HEK293 (cell line): Measurements from ENCODE around the gene BANF2.

Experiments used
- CTCF ChIA-PET: fragments of 350-600 bp; formaldehyde crosslinking; extraction: SDS; loops from one replicate; lab custom pipeline; 2021; ENCODE audit warnings: antibody characterized with exemption; lab: Yijun Ruan, JAX
- POLR2A ChIA-PET: fragments of 300-600 bp; formaldehyde crosslinking; extraction: SDS; loops from one replicate; lab custom pipeline; 2020; ENCODE audit warnings: antibody characterized with exemption, inconsistent platforms; lab: Yijun Ruan, JAX
- H3K27ac ChIP-seq: fragments of 200-500 bp; sonication (Bioruptor generic); 2 replicates; pipeline ENCODE4 v1.5.1; 2014; ENCODE audit warnings: low read depth, low read length, control low read depth, inconsistent platforms; ENCODE audit errors: extremely low read depth
- H3K36me3 ChIP-seq, 2 experiments: fragments of 200-500 bp in 1 of 2; sonication (Bioruptor generic) in 1 of 2; 1 replicate in 1 of 2; 2 replicates in 1 of 2; pipeline ENCODE4 v1.5.1; 2014 to 2017; ENCODE audit warnings: inconsistent platforms in 2 of 2, low read length in 2 of 2; ENCODE audit not compliant: control insufficient read depth in 2 of 2, insufficient read depth in 1 of 2
- H3K4me1 ChIP-seq: fragments of 200-500 bp; sonication (Bioruptor generic); 2 replicates; pipeline ENCODE4 v1.5.1; 2014; ENCODE audit warnings: mild to moderate bottlenecking, low read length, inconsistent platforms; ENCODE audit not compliant: control insufficient read depth, insufficient read depth
- H3K4me3 ChIP-seq: 2 replicates; pipeline ENCODE4 v1.5.1; 2011; ENCODE audit warnings: low read depth, mild to moderate bottlenecking, control low read depth, low read length, moderate library complexity
- H3K9me3 ChIP-seq: fragments of 200-500 bp; sonication (Bioruptor generic); 2 replicates; pipeline ENCODE4 v1.5.1; 2014; ENCODE audit warnings: low read depth, low read length, inconsistent platforms; ENCODE audit not compliant: control insufficient read depth, insufficient read depth
- EGR2 ChIP-seq: fragments of 450-650 bp; formaldehyde crosslinking; IDR thresholded peaks from 2 replicates; pipeline ENCODE4 v1.5.1; 2016; ENCODE audit warnings: low read depth, missing biosample characterization, missing genetic modification characterization
- KLF10 ChIP-seq: fragments of 450-650 bp; IDR thresholded peaks from 2 replicates; pipeline ENCODE4 v1.5.1; 2018; ENCODE audit warnings: missing biosample characterization, mild to moderate bottlenecking, missing genetic modification characterization
- OVOL3 ChIP-seq: fragments of 450-650 bp; formaldehyde crosslinking; IDR thresholded peaks from 2 replicates; pipeline ENCODE4 v1.5.1; 2016; ENCODE audit warnings: missing biosample characterization, missing genetic modification characterization
- REPIN1 ChIP-seq: fragments of 450-650 bp; formaldehyde crosslinking; IDR thresholded peaks from 2 replicates; pipeline ENCODE4 v1.5.1; 2017; ENCODE audit warnings: missing biosample characterization, missing genetic modification characterization, low read depth
- SP7 ChIP-seq: fragments of 450-650 bp; formaldehyde crosslinking; IDR thresholded peaks from 2 replicates; pipeline ENCODE4 v1.5.1; 2016; ENCODE audit warnings: missing biosample characterization, missing genetic modification characterization
- ZFHX2 ChIP-seq: fragments of 450-650 bp; formaldehyde crosslinking; conservative IDR thresholded peaks from 2 replicates; pipeline ENCODE4 v1.5.1; 2016; ENCODE audit warnings: missing biosample characterization, missing genetic modification characterization
- ZNF146 ChIP-seq: fragments of 450-650 bp; formaldehyde crosslinking; IDR thresholded peaks from 2 replicates; pipeline ENCODE4 v1.5.1; 2016; ENCODE audit warnings: missing biosample characterization, missing genetic modification characterization
- ZNF19 ChIP-seq: fragments of 450-650 bp; formaldehyde crosslinking; IDR thresholded peaks from 2 replicates; pipeline ENCODE4; 2016; ENCODE audit warnings: missing biosample characterization, missing genetic modification characterization, low read depth
- ZNF292 ChIP-seq: fragments of 450-650 bp; formaldehyde crosslinking; IDR thresholded peaks from 2 replicates; pipeline ENCODE4 v1.5.1; 2016; ENCODE audit warnings: low read depth, missing biosample characterization, missing genetic modification characterization, borderline replicate concordance
- ZNF623 ChIP-seq: fragments of 450-650 bp; formaldehyde crosslinking; IDR thresholded peaks from 2 replicates; pipeline ENCODE4 v1.5.1; 2016; ENCODE audit warnings: missing biosample characterization, missing genetic modification characterization
- TF ChIP-seq, protein P1 (sequence below): fragments of 450-650 bp; formaldehyde crosslinking; IDR thresholded peaks from 2 replicates; pipeline ENCODE4 v1.5.1; 2016; ENCODE audit warnings: missing biosample characterization, missing genetic modification characterization
- TF ChIP-seq, protein P2 (sequence below): fragments of 450-650 bp; formaldehyde crosslinking; IDR thresholded peaks from 2 replicates; pipeline ENCODE4 v1.5.1; 2016; ENCODE audit warnings: missing biosample characterization, missing genetic modification characterization
- TF ChIP-seq, protein P3 (sequence below): fragments of 450-650 bp; formaldehyde crosslinking; IDR thresholded peaks from 2 replicates; pipeline ENCODE4 v1.5.1; 2017; ENCODE audit warnings: missing biosample characterization, missing genetic modification characterization
- TF ChIP-seq, protein P4 (sequence below): fragments of 450-650 bp; formaldehyde crosslinking; IDR thresholded peaks from 2 replicates; pipeline ENCODE4 v1.5.1; 2016; ENCODE audit warnings: missing biosample characterization, missing genetic modification characterization
- TF ChIP-seq, protein P5 (sequence below): fragments of 450-650 bp; formaldehyde crosslinking; IDR thresholded peaks from 2 replicates; pipeline ENCODE4 v1.5.1; 2017; ENCODE audit warnings: missing biosample characterization, missing genetic modification characterization
- TF ChIP-seq, protein P6 (sequence below): fragments of 450-650 bp; formaldehyde crosslinking; IDR thresholded peaks from 2 replicates; pipeline ENCODE4 v1.5.1; 2017; ENCODE audit warnings: missing biosample characterization, mild to moderate bottlenecking, missing genetic modification characterization, moderate library complexity

Gene BANF2

DNA sequence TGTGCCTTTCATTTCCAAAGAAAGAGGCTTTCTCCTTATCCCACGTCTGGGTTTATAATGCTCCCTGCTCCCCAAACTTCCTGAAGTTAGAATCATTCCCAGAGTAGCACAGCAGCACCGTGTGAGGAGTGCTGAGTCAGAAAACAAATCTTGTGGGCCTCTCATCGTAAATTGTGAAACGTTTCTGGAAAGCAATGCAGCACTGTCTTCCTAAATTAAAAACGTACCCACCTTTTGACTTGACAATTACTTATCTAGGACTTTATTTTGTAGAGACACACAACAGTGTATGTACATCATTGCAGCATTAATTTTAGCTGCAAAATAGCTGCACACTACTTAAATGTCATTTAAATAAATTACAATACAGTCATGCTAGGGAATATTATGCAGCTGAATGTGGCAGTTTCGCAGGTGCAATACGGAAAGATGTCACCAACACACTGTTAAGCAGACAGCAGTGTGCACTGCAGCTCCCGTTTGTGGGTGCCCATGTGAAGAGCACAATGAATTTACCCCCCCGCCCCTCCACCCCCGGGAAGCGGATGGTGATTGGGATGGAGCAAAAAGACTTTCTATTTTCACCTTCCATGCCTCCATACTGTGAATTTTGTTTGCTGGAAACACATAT, 48.5 kb upstream of the BANF2 start:
- no peak overlapping the region for H3K4me3 ChIP-seq
- POLR2A ChIA-PET = no interaction called here
- TF ChIP-seq, protein P1, sequence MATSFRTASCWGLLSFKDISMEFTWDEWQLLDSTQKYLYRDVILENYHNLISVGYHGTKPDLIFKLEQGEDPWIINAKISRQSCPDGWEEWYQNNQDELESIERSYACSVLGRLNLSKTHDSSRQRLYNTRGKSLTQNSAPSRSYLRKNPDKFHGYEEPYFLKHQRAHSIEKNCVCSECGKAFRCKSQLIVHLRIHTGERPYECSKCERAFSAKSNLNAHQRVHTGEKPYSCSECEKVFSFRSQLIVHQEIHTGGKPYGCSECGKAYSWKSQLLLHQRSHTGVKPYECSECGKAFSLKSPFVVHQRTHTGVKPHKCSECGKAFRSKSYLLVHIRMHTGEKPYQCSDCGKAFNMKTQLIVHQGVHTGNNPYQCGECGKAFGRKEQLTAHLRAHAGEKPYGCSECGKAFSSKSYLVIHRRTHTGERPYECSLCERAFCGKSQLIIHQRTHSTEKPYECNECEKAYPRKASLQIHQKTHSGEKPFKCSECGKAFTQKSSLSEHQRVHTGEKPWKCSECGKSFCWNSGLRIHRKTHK = no peak
- H3K27ac ChIP-seq = no peak overlapping the region
- H3K36me3 ChIP-seq = peaks cover 0 to 21% of the 10 kb centered on the region in 2 experiments; a peak in 1 of 3 replicates
- H3K9me3 ChIP-seq = no peaks in the 10 kb centered on the region
- CTCF ChIA-PET = interaction anchor here (0.7 to 1.0 kb wide), 2 partner anchors 146 to 288 kb away, joined by 3 to 5 read pairs; no protein-coding TSS in a partner anchor
- peaks cover 8% of the 10 kb centered on the region; the same call in 1 of the 2 replicates for H3K4me1 ChIP-seq

DNA sequence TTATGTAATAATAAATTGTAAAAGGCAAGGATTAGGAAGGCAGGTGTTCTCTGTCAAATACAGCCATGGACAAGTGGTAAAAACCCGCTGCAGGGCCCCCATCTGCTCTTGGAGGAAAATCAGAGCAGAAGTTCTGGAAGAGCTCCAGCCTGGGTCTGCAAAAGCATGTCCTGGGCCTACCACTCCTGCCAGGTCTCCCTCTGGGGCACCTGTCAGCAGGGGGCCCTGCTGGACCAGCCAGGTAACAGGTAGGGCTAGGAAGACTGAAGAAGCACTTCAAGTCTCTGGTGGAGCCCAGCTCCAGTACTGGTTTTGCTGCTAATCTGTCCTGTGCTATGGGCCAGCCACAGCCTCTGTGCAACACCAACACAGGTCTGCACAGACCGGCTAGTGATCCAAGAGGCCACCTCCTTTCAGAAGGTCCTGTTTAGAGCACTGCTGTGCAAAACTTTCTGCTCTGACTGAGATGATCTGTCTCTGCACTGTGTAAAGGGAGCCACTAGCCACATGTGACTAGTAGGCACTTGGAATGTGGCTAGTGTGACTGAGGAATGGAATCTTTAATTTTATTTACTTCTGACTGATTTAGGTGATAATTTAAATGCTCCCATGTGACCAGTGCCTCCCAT, 47.9 kb upstream of the BANF2 start:
- peaks cover 0 to 24% of the 10 kb centered on the region in 2 experiments; a peak in 1 of 3 replicates for H3K36me3 ChIP-seq
- CTCF ChIA-PET = interaction anchor here (0.6 to 1.0 kb wide), 3 partner anchors 15 to 287 kb away, joined by 3 to 5 read pairs (median 4); no protein-coding TSS in a partner anchor
- POLR2A ChIA-PET = no interaction called here
- no peak overlapping the region for H3K4me3 ChIP-seq
- no peak overlapping the region for H3K27ac ChIP-seq
- TF ChIP-seq, protein P2, sequence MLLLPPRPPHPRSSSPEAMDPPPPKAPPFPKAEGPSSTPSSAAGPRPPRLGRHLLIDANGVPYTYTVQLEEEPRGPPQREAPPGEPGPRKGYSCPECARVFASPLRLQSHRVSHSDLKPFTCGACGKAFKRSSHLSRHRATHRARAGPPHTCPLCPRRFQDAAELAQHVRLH = no peak
- no peak for TF ChIP-seq ZNF623 (tag by site-specific recombination)
- TF ChIP-seq, protein P3, sequence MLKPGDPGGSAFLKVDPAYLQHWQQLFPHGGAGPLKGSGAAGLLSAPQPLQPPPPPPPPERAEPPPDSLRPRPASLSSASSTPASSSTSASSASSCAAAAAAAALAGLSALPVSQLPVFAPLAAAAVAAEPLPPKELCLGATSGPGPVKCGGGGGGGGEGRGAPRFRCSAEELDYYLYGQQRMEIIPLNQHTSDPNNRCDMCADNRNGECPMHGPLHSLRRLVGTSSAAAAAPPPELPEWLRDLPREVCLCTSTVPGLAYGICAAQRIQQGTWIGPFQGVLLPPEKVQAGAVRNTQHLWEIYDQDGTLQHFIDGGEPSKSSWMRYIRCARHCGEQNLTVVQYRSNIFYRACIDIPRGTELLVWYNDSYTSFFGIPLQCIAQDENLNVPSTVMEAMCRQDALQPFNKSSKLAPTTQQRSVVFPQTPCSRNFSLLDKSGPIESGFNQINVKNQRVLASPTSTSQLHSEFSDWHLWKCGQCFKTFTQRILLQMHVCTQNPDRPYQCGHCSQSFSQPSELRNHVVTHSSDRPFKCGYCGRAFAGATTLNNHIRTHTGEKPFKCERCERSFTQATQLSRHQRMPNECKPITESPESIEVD = no peak
- TF ChIP-seq OVOL3 (tag by site-specific recombination) = no peak
- no peak for TF ChIP-seq ZNF292 (tag by site-specific recombination)
- TF ChIP-seq KLF10 (tag by site-specific recombination) = no peak
- no peak for TF ChIP-seq SP7 (tag by site-specific recombination)
- no peak for TF ChIP-seq REPIN1 (tag by site-specific recombination)
- TF ChIP-seq ZNF19 (tag by site-specific recombination) = no peak
- TF ChIP-seq, protein P4, sequence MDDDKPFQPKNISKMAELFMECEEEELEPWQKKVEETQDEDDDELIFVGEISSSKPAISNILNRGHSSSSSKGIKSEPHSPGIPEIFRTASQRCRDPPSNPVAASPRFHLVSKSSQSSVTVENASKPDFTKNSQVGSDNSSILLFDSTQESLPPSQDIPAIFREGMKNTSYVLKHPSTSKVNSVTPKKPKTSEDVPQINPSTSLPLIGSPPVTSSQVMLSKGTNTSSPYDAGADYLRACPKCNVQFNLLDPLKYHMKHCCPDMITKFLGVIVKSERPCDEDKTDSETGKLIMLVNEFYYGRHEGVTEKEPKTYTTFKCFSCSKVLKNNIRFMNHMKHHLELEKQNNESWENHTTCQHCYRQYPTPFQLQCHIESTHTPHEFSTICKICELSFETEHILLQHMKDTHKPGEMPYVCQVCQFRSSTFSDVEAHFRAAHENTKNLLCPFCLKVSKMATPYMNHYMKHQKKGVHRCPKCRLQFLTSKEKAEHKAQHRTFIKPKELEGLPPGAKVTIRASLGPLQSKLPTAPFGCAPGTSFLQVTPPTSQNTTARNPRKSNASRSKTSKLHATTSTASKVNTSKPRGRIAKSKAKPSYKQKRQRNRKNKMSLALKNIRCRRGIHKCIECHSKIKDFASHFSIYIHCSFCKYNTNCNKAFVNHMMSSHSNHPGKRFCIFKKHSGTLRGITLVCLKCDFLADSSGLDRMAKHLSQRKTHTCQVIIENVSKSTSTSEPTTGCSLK = no peak
- H3K9me3 ChIP-seq = no peaks in the 10 kb centered on the region
- peaks cover 8% of the 10 kb centered on the region; the same call in 1 of the 2 replicates for H3K4me1 ChIP-seq

DNA sequence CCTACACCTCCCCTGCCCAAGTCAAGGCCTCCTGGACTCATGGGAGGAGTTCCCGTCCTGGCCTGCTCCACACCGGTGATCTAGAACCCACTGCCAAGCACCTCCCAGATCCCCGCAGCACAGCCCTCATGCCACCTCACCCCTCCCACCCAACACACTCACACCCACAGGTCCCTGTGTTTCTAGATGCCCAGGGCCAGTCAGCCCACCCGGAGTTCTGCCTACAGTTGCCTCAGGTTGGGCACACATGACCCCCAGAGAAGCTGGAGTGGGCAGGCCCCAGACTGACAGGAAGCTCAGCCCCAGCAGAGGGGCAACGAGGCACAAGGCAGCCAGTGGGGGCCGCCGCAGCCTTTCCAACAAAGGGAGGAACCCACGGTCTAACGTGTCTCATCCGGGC, 47.4 kb upstream of the BANF2 start:
- peak; percentile 38; the same call in 1 of the 2 replicates for TF ChIP-seq EGR2 (tag by site-specific recombination)
- TF ChIP-seq, protein P5, sequence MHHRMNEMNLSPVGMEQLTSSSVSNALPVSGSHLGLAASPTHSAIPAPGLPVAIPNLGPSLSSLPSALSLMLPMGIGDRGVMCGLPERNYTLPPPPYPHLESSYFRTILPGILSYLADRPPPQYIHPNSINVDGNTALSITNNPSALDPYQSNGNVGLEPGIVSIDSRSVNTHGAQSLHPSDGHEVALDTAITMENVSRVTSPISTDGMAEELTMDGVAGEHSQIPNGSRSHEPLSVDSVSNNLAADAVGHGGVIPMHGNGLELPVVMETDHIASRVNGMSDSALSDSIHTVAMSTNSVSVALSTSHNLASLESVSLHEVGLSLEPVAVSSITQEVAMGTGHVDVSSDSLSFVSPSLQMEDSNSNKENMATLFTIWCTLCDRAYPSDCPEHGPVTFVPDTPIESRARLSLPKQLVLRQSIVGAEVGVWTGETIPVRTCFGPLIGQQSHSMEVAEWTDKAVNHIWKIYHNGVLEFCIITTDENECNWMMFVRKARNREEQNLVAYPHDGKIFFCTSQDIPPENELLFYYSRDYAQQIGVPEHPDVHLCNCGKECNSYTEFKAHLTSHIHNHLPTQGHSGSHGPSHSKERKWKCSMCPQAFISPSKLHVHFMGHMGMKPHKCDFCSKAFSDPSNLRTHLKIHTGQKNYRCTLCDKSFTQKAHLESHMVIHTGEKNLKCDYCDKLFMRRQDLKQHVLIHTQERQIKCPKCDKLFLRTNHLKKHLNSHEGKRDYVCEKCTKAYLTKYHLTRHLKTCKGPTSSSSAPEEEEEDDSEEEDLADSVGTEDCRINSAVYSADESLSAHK (tag by site-specific recombination) = no peak
- TF ChIP-seq, protein P6, sequence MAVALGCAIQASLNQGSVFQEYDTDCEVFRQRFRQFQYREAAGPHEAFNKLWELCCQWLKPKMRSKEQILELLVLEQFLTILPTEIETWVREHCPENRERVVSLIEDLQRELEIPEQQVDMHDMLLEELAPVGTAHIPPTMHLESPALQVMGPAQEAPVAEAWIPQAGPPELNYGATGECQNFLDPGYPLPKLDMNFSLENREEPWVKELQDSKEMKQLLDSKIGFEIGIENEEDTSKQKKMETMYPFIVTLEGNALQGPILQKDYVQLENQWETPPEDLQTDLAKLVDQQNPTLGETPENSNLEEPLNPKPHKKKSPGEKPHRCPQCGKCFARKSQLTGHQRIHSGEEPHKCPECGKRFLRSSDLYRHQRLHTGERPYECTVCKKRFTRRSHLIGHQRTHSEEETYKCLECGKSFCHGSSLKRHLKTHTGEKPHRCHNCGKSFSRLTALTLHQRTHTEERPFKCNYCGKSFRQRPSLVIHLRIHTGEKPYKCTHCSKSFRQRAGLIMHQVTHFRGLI (tag by site-specific recombination) = peak; percentile 54; the same call in 1 of the 2 replicates
- TF ChIP-seq ZNF146 (tag by site-specific recombination) = no peak
- TF ChIP-seq ZFHX2 (tag by site-specific recombination) = peak; percentile 54
- Histone ChIP-seq H3K27ac (no peak overlapping the region), H3K9me3 (no peaks in the 10 kb centered on the region), H3K4me1 (peaks cover 8% of the 10 kb centered on the region; the same call in 1 of the 2 replicates), H3K36me3 (peaks cover 0 to 29% of the 10 kb centered on the region in 2 experiments; a peak in 1 of 3 replicates), H3K4me3 (no peak overlapping the region)
- ChIA-PET POLR2A (no interaction called here), CTCF (interaction anchor here (0.6 to 0.9 kb wide), 3 partner anchors 14 to 633 kb away, joined by 3 read pairs; no protein-coding TSS in a partner anchor)
